Kidney (tissue), 14 donors: ENCODE data around the gene GBX2. TPM values are rescaled to one million over a fixed set of nuclear protein-coding genes. Genes with fewer than 3 reads are reported as not detected.

Experiments
- DNase-seq, 5 donors: peaks; one replicate each; pipeline ENCODE4 v3.0.0-alpha.2; 2013 to 2020
- FAIRE-seq: peaks from 2 replicates; lab custom pipeline; 2012; peaks lifted over from hg19 to GRCh38; lab: Jason Lieb, UNC
- H3K27ac ChIP-seq, 2 donors: one replicate each; pipeline ENCODE4 v1.7.0; 2013; ENCODE audit warnings: low read depth in 2 of 2, low read length in 2 of 2, inconsistent platforms in 1 of 2
- H3K27me3 ChIP-seq: one replicate; pipeline ENCODE4 v1.7.1; 2013; ENCODE audit warnings: low read length, inconsistent platforms; ENCODE audit not compliant: control insufficient read depth, insufficient read depth
- H3K36me3 ChIP-seq, 3 donors: one replicate each; pipeline versions ENCODE4 v1.7.0 to v1.7.1; 2013; ENCODE audit warnings: low read length in 3 of 3, control low read depth in 1 of 3, inconsistent platforms in 1 of 3; ENCODE audit not compliant: insufficient read depth in 3 of 3, control insufficient read depth in 2 of 3
- H3K4me1 ChIP-seq, 3 donors: one replicate each; pipeline versions ENCODE4 v1.7.0 to v1.7.1; 2013; ENCODE audit warnings: low read length in 3 of 3, inconsistent platforms in 1 of 3, low read depth in 1 of 3; ENCODE audit not compliant: control insufficient read depth in 2 of 3, insufficient read depth in 2 of 3
- H3K4me3 ChIP-seq, 3 donors: one replicate each; pipeline versions ENCODE4 v1.7.0 to v1.8.1; 2013; ENCODE audit warnings: low read length in 3 of 3, control low read depth in 1 of 3, inconsistent platforms in 1 of 3
- H3K9ac ChIP-seq, 3 donors: one replicate each; pipeline versions ENCODE4 v1.7.0 to v1.7.1; 2013; ENCODE audit warnings: low read length in 3 of 3, control low read depth in 1 of 3, inconsistent platforms in 1 of 3
- H3K9me3 ChIP-seq, 3 donors: one replicate each; pipeline versions ENCODE4 v1.7.0 to v1.7.1; 2013; ENCODE audit warnings: low read length in 3 of 3, control low read depth in 1 of 3, inconsistent platforms in 1 of 3; ENCODE audit not compliant: control insufficient read depth in 2 of 3, insufficient read depth in 1 of 3
- intact Hi-C: fragments of 100-400 bp; cut with DNase I; formaldehyde crosslinking; loops from one replicate; pipeline ENCODE4 v1.11.1; 2022
- polyA plus RNA-seq: library from polyadenylated mRNA; stranded (reverse); fragments of 350-450 nt; fragmentation: Illumina TruSeq; extraction: RNeasy Lipid Tissue Mini Kit (QIAGEN cat#74804); gene quantifications from one replicate; pipeline ENCODE4 v1.2.3, GENCODE V29; 2014; ENCODE audit warnings: low read depth, low replicate concordance; ENCODE audit not compliant: insufficient read depth
- total RNA-seq: library from RNA; stranded (reverse); fragmentation: NEBNext Ultra II Directional; extraction: Animal tissue kit (Norgen Biotek cat#: 25700); gene quantifications from one replicate; pipeline ENCODE4 v1.2.1, GENCODE V29; 2021
- TF ChIP-seq, protein P1 (sequence below): IDR thresholded peaks from 3 replicates; pipeline ENCODE4 v1.5.1; 2012; ENCODE audit warnings: mild to moderate bottlenecking, moderate library complexity, borderline replicate concordance; ENCODE audit not compliant: insufficient read depth; ENCODE audit errors: extremely low read depth
- donor health status: control.
- donor health status: control.
- donor health status: control.
- donor health status: control.
- donor health status: control.
- donor health status: DM: yes; HTN: yes; CAD: no.
- donor health status: Normal renal cell carcinoma (clear cell type).

GBX2 gene
- total and polyA plus RNA-seq, 2 donors from 2014 or later: not detected

- Histone ChIP-seq H3K4me3 (no peak overlapping the region), H3K36me3 (no peaks in the 10 kb centered on the region), H3K4me1 (peaks cover 0 to 2% (median 0%) of the 10 kb centered on the region in 3 donors), H3K27ac (no peak overlapping the region), H3K27me3 (peaks cover 39% of the 10 kb centered on the region), H3K9me3 (no peaks in the 10 kb centered on the region), H3K9ac (no peak overlapping the region)
- TF ChIP-seq, protein P1, sequence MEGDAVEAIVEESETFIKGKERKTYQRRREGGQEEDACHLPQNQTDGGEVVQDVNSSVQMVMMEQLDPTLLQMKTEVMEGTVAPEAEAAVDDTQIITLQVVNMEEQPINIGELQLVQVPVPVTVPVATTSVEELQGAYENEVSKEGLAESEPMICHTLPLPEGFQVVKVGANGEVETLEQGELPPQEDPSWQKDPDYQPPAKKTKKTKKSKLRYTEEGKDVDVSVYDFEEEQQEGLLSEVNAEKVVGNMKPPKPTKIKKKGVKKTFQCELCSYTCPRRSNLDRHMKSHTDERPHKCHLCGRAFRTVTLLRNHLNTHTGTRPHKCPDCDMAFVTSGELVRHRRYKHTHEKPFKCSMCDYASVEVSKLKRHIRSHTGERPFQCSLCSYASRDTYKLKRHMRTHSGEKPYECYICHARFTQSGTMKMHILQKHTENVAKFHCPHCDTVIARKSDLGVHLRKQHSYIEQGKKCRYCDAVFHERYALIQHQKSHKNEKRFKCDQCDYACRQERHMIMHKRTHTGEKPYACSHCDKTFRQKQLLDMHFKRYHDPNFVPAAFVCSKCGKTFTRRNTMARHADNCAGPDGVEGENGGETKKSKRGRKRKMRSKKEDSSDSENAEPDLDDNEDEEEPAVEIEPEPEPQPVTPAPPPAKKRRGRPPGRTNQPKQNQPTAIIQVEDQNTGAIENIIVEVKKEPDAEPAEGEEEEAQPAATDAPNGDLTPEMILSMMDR: no peak
- no peak for FAIRE-seq
- peak in 1 of 5 donors; percentile 49 for DNase-seq
- intact Hi-C loops: loop anchor here (5.0 kb wide), 1 partner anchor 410 kb away; no protein-coding TSS in a partner anchor
Observed at GRCh38 chr2:236176951-236177350, 8.8 kb upstream of the GBX2 start.

GRCh38 chr2:236176417-236176816 is 8.2 kb upstream of the GBX2 start:
- Histone ChIP-seq H3K9ac (no peak overlapping the region), H3K27ac (no peak overlapping the region), H3K9me3 (no peaks in the 10 kb centered on the region), H3K4me3 (no peak overlapping the region), H3K36me3 (no peaks in the 10 kb centered on the region), H3K27me3 (peaks cover 44% of the 10 kb centered on the region), H3K4me1 (peaks cover 0 to 2% (median 0%) of the 10 kb centered on the region in 3 donors)
- TF ChIP-seq, protein P1: peak; percentile 17
- DNase-seq: peak in 1 of 5 donors; percentile 43
- no peak for FAIRE-seq
- intact Hi-C loops: loop anchor here (5.0 kb wide), 1 partner anchor 409 kb away; no protein-coding TSS in a partner anchor

DNA sequence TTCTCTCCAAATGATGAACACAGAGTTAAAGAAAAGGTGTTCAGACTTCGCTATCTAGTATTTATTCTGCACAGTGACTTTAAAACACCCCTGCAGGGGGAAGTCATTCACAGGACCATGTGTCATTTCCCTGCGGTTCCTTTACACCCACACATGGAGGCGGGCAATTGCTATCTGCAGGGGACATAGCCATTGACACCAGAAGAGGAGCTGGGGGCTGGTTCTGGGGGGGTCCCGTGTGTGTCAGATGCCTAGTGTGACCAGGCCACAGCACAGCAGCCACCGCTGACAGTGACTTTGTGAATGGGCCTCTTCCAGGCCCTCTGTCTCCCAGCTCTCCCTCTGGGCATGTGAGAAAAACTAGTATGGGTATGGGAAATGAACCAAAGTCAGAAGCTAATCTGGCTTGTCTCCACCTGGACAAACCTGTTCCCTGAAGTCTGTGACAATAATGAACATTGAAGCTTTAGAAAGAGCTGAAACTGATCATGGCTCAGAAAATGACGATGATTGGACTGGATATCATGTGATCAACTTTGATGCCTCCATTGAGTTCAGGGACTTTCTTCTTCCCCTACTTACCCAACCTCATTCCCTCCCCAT is 7.5 kb upstream of the GBX2 start:
- TF ChIP-seq, protein P1: no peak

More for the DNA sequence above, 7.5 kb upstream of the GBX2 start:
- H3K27ac ChIP-seq: no peak overlapping the region
- no peaks in the 10 kb centered on the region for H3K36me3 ChIP-seq
- DNase-seq: peak in 1 of 5 donors; percentile 34
- no peak overlapping the region for H3K9ac ChIP-seq
- H3K9me3 ChIP-seq: no peaks in the 10 kb centered on the region
- peaks cover 52% of the 10 kb centered on the region for H3K27me3 ChIP-seq
- H3K4me3 ChIP-seq: no peak overlapping the region
- FAIRE-seq: no peak
- intact Hi-C loops: loop anchor here (5.0 kb wide), 1 partner anchor 408 kb away; no protein-coding TSS in a partner anchor
- H3K4me1 ChIP-seq: peaks cover 0 to 2% (median 0%) of the 10 kb centered on the region in 3 donors
